ENCODE results near the gene TSPO.

TSPO gene

DNA sequence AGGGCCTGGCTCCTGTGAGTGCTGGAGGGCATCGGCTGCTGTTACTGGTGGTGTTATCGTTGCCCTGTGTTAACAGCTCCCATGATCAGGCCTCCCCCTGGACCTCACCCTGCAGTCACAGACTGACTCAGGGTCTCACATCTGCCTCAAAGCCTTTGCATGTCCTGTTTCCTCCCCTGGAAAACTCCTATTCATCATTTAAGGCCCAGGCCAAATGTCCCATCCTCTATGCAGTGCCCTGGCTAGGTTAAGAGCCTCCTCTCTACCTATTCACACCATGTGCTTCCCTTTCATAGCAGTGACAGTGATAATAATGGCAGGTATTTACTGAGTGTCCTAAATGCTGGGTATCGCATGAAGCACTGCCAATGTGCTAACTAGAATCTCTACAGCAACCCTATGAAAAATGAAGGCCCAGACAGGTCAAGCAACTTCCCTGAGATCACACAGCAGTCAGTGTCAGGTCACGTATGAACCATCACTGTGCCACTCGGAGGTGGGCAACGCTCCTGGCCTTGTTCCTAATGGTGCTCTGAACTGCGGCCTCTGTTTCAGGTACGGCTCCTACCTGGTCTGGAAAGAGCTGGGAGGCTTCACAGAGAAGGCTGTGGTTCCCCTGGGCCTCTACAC, 9.3 kb downstream of the TSPO start:
- DNase-seq = no peak

DNA sequence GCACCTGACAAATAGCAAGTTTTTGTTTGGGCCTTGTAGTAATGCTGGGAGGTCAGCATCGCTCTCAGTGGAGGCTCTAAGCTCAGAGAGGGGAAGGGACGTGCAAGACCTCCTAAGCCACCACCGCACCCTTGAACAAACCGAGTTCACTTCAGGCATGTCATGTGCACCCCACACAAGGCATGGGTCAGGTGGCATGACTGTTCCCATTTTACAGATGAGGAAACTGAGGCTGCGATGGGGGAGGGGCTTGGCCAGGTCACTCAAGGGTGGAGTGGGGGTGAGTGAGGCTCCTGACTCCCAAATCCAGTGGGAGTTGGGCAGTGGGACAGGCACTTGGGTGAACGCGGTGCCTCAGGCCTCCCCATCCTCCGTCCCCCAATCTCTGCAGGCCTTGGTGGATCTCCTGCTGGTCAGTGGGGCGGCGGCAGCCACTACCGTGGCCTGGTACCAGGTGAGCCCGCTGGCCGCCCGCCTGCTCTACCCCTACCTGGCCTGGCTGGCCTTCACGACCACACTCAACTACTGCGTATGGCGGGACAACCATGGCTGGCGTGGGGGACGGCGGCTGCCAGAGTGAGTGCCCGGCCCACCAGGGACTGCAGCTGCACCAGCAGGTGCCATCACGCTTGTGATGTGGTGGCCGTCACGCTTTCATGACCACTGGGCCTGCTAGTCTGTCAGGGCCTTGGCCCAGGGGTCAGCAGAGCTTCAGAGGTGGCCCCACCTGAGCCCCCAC, 11.2 kb downstream of the TSPO start:
- DNase-seq = no peak

DNA sequence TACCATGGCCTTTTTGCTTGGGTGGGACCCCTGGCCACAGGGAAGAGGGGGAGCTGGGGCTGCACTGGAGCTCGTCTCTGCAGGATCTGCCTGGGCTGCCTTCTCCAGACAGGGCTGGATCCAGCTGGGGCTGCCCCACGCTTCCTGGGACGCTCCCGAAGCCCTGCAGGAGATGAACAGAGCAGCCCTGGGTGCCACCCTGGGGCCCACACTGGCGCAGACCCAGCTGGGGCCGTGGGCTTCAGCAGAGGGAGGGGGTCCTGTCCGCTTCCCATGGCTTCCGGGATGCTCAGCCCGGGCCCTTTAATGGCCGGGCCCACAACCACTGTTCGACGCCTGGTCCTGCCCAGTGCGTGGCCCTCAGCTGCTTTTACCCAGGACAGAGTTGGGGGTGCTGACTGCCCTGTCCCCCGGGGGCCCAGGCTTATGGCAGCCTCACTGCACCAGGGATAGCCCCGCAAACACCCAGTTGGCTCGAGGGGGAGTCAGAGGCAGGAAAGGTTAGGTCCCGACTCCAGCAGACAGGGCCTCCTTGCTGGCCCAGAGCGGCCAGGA, 12.0 kb downstream of the TSPO start:
- DNase-seq = no peak

DNA sequence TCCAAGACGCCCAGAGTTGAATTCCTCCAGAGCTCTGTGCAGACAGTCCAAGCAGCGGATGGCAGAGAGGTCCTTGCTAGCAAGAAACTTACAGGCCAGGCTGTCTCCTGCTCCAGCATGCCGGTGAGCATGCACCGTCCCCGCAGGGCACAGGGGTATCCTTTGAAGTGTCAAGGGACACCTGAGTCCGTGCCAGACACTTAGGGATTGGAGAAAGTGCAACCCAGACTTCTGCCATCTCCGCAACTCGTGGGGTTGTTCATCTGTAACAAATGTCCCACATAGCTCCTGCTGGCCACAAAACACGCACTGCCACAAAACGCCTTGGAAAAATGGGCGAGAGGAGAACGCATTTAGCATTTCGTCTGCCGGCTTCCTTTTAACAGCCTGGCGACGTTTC, 13.3 kb downstream of the TSPO start:
- no peak for DNase-seq

DNA sequence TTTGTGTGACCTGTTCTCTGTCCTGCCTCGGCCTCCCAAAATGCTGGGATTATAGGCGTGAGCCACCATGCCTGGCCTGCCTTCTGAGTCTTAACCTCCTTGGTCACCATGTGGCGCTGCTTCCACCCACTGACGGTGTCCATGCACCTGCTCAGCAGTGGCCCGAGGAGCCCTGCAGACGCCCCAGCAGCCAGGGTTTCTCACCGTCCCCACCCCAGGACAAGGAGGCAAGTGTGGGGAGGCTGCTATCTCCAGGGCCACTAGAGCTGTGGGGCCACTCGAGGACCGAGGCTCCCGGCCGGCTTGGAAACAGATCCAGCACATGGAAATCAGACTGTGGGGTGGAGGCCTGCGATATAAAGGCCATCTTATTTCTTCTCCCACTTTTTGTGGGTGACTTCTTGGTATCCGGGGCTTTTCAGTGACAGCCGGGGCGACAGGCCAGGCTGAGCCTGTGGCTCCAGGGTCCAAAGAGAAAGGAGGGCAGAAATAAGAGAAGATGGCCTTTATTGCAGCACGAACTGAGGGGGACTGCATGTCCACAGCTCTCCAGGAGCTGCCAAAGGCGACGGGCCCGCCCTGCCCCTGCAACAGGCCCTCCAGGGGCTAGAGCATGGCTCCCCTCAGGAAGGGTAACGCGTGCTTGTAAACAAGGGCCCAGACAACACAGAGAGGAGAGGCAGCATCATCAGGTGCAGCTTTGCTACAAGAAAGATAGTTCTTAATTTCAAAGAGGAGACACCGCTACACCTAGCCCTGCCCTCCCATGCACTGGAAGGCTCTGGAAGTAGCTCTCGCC, 15.0 kb downstream of the TSPO start:
- no peak for DNase-seq

DNA sequence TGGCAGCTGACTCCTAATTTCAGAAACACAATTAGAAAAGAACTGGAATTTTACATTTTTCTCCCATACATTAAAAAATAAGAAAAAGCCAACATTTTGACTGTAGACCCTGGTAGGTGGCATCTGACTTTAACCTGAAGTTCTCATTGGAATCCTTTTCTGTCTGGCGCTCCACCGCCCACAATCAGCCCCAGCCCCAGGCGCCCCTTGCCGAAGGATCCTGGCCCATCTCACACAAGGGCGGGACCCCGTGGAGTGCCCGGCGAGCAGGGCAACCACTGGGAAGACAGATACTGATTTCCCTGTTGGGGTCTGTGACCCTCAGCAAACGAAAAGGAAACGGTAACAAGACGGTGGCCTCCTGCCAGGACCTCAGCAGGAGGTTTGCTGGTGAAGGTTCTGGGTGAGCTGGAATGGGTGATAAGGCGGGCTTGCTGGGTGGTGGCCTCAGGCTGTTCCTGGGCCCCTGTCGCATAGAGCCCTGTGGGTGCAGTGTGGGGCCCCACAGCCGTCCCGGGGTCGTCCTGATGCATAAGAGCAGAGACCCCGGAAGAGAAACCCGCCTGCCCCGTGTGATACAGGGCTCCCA, 15.7 kb downstream of the TSPO start:
- DNase-seq = no peak

DNA sequence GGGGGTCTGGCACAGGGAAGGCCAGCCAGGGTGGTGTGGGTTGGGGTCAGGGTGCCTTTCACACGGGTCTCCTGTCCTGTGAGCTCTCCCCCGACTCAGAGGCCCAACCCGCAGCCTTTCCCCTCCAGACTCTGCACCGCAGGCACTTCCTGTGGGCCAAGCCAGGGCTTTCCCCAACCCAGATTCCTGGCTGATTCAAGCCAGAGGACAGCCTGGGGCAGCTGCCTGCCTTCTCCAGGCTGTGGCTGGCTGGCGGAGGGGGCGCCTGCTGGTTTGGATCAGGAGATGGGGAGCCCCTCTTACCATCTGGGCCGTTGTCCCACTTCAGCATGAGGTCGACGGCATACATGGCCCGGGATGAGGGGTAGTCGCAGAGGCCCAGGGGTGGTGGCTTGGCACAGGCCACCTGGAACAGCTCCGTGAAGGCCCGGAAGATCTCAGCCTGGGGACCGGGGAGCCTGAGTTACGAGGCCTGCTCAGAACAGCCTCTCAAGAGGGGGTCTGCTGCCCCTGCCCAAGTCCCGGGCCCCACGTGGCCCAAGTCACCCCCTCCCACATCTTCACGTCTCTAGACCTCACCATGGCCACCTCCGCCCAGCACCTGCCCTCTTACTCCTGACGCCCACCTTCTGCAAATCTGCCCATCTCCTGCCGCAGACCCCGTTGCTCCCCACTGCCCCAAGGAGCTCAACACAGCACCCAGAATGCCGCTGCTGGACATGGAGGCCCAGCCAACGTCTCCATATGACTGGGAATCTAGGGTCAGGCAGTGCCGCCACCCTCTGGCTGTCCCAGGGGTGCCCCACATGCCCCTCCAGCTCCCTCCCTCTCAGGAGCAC, 17.3 kb downstream of the TSPO start:
- no peak for DNase-seq

DNA sequence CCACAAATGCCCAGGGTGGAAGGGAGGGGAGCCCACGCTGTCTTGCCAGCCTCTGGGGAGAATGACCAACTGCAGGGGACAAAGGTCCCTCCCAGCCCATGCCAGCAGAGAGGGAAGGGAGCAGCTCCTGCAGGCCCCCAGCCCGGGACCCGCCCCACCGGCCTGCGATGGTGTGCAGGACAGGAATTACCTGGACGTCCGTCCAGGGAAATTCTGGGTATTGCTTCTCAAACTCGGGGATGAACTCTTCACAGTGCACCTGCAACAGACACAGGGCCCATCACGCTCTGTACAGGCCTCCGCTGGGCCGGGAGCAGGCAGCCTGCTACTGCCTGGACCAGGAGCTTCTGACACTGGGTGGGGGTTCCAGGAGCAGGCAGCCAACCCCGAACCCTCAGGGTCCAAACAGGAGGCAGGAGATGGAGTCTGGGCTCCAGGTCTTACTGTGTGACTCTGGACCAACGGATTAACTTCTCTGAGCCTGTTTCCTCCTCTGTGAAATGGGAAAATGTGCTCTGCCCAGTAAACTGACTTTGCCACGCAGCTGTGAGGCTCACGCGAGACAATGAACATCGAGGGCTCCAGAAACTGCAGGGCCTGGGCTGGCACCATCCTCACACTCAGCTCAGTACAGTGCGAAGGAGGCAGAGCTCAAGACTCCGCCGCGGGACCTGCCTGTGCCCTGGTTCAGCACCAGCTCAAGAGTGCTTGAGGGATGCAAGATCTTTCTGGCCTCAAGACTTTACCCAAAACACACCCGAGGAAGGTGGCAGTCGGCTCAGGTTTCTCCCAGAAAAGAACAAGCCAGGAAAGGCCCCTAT, 18.2 kb downstream of the TSPO start:
- DNase-seq = no peak

DNA sequence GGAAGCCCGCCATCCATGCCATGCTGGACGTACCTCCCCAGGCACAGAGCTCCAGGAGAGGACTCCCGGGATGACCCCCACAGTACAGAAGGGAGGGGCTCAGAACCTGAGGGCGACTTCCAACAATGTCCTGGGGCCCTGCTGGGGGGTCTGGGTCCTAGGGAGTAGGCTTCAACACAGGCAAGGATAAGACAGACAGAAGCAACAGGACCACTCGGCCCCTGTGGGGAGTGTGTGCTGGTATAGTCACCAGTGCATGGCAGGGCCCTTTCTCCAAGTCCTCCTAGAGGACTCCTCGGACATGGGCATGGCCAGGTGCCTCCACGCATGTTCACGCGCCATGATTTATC, 18.7 kb downstream of the TSPO start:
- DNase-seq = no peak

DNA sequence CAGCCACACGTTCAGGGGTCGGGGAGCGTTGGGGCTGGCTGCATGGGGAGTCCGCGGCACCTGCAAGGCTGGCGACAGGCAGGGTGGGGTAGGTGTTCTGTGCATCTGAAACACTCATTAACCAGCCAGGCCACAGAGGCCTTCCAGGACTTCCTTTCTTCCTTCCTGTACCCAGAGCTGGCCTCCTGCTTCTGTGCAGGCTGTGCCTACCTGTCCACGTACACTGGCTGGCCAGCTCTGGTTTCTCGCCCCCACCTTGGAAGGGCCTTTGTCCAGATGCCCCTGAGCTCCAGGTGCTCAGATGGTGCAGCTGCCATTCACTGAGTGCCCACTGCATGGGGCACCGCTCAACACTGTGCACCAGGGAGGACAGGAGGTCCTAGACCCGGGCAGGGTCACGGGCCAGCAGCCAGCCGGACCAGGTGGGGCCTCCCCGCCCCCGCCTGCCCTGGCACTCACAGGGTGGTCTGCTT, 19.7 kb downstream of the TSPO start:
- DNase-seq = no peak

DNA sequence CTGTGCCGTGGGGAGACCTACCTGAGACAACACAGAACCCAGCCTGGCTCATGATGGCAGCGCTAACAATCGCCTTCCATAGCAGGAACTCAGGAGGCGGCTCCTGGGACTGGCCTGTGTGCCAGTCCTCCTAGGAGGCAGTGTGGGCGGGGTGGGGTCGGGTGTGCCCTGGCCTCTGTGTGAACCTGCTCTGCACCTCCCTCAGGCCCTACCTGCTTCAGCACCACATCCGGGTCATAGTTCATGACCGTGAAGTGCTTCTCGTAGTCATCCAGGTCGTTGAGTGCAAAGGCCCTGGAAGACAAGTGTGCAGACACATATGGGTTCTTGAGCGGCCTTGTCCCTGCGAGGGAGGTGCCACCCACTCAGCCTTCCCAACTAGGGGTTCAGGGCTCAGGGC, 20.2 kb downstream of the TSPO start:
- no peak for DNase-seq

DNA sequence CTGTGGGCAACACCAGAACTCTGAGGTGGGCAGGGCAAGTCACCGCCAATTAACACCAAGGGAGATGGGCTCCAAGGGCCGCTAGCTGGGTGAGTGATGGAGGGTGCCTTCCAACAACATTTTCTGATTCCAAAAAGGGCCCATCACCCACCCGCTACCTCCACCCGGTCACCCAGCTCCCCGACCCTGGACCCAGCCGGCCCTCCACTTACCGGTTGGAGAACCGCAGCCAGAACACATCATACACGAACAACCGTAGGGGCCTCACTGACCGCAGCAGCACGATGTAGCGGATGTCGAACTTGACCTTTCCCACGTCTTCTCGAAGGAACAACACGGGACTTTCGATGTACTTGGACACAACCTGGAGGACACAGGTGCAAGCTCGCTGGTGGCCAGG, 20.8 kb downstream of the TSPO start:
- DNase-seq = no peak

DNA sequence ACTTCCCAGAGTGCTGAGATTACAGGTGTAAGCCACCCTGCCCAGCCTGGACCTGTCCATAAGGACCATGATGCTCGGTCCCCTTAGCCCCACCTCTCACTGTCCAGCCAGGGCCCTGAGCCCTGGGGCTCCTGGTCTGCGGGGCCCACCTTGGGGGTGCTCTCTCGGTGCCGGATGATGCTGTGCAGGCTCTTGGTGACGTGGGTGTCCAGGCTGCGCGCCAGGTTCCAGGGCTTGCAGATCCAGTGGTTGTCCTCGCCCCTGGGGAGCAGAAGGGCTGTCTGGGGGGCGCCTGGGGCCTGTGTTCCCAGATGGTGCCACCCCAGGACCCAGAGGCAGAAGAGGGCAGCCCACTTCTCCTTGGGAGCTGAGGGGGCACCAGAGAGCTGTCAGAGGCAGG, 22.2 kb downstream of the TSPO start:
- DNase-seq = no peak

DNA sequence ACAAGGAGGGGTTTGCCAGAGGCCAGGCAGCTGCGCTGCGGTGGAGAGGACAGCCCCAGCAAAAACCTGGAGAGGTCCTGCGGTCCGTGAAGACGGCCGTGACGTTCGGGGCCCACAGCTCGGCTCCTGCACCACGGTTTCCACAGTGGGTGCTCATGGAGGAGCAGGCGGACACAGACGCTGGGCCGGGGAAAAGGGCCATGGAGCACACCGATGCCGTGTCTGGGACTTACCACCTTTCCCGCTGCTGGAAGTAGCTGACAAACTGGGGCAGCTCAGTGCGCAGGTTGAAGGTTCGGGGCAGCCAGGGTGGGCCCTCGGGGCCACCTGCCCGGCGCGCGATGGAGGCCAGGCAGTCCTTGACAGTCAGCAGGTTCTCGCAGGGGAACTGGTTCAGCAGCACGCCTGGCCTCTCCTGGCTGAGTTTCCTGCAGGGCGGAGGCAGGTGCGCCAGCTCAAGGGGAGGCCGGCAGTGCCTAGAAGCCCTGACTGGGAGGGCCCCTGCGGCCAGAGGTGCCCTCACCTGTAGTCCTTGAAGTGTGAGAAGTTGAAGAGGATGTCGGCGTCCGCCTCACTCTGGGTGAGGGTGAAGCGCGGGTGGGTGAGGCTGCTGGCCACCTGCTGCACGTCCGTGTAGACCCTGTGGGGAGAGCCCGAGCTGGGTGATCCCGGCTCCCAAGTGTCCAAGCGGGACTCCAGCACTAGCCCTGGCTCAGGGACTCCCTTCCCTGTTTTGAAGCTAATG, 22.8 kb downstream of the TSPO start:
- no peak for DNase-seq

DNA sequence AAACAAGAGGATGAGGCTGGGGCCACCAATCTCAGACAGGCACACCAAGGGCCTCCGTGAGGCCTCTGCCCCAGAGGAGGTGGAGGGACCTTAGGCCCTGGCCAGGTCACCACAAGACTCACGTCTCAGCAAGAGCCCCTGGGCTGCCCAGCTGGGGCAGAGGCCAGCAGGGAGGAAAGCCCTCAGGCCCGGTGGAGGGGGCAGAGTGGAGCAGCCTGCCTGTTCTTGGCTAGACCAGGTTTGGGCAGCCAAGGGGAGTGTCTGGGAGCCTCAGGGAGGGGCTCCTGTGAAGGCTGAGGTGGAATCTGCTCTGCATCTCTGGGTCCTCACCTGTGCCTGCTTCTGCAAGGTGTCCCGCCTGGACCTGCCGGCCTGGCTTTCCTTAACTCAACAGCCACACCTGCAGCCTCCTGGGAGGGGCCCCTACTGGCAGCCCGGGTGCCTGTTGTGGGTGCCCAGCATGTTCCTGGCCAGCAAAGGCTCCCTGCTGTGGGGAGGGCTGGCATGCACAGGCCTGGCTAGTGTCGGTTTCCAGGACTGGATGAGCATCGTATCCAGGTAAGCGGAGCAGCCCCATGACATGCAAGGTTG, 23.7 kb downstream of the TSPO start:
- no peak for DNase-seq

DNA sequence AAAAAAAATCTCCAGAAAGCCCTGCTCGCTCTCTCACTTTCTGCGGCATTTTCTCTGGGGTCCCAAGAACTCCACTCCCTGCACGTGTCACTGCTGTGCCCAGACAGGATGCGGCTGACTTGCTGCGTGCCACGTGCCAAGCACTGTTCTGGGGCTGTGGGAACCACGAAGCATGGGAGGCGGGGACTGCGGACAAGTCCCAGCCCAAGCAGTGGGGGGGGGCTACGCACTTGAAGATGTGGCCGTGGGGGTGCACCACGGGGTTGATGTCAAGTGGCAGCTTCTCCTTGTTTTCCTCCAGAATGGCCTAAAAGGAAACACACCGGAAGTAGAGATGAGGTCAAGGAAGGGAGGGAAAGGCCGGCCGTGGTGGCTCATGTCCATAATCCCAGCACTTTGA, 24.7 kb downstream of the TSPO start:
- no peak for DNase-seq

DNA sequence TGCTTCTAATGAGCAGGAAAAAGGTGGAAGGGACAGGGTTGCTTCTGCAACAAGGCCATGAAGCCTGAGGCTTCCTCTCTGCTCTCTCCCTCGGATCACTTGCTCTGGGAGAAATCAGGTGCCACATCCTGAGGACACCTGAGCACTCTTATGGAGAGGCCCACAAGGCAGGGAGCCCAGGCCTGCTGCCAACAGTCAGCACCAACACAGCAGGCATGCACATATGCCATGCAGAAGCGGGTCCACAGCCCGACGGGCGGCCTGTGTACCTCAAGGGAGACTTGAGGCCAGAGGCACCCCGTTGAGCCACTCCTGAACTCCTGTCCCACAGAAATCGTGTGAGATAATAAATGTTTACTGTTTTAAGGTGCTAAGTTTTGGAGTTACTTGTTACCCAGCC, 26.1 kb downstream of the TSPO start:
- DNase-seq = no peak

DNA sequence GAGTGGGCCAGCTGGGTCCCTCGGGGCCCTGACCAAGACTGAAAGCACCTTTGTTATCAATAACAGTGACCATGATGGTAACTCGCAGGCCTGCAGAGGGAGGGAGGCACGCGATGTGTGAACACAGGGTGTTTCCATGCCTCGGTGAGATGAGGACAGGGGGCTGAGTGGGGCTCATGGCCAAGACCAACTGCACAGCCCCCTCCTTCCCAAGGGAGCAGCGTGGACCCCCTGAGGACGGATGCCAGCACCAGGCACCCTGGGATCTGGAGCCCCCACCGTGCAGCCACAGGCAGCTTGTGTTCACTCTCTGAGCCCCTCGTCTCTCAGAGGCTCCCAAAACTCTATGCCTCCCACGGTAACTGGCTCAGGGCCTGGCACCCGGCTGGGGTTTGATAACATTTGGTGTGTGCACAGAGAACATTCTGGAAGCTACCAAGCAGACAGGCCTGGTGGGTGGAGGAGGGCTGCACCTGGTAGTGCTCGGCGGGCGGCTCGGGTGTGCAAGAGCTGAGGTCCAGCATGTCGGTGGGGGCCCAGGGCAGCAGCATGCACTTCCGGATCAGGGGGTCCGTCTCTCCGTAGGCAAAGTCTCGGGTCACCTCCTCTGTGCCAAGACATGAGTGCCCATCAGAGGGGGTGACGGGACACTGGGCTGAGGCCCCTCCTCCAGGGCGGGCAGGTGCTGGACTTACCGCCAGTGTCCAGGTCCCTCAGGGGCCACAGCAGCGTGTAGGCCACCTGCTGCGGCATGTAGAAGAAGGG, 28.0 kb downstream of the TSPO start:
- DNase-seq = no peak

DNA sequence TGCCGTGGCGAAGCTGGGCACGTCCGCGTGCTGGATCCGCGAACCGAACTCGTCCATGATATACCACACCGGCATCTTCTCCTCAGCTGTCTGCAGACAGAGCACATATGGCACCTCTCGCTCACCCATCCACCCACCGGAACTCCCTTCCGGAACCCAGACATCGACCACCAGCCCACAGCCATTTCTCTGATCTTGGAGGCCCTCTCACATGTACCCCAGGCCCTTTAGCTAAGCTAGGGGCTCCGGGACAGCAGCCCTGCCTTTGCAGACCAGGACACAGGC, 28.5 kb downstream of the TSPO start:
- DNase-seq = no peak

DNA sequence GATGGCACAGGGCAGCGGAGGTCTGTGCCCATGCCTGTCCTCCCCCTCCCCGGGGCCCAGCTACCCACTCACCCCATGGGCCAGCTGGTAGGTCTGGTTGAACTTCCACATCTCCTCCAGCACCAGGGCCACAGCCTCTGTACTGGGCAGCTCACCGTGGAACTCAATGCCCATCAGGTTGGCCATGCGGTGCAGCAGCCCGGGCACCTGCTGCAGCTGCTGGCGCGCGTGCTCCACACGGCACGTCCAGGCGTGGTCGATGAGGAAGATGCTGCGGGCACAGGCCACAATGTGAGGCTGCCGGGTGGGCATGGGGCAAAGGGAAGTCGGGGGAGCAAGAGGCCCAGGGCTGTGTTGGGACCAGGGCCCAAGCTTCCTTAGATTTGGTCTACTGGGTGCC, 29.3 kb downstream of the TSPO start:
- no peak for DNase-seq

Data from NCI-H1105 (cell line).